IMR-90 (cell line): ENCODE results near the gene DIP2C. TPM values are rescaled to one million over a fixed set of nuclear protein-coding genes. Genes with fewer than 3 reads are reported as not detected.

Experiments used
- ATAC-seq: fragments of 200-7000 bp; cut with Tn5 transposase; 2 replicates; pipeline ENCODE4 v1.9.1; 2020; ENCODE audit warnings: low read depth, mild to moderate bottlenecking, moderate library complexity
- BruUV-seq: library from RNA; stranded (reverse); fragments of 400-500 nt; replicated peaks from 2 replicates; lab custom pipeline; 2021; lab: Mats Ljungman, UMichigan
- CTCF ChIA-PET: fragments of 300-600 bp; formaldehyde crosslinking; extraction: SDS; loops from one replicate; lab custom pipeline; 2021; ENCODE audit warnings: antibody characterized with exemption; lab: Yijun Ruan, JAX
- POLR2A ChIA-PET: fragments of 300-600 bp; sonication (Branson Sonifier 250); formaldehyde crosslinking; loops from one replicate; lab custom pipeline; 2022; ENCODE audit warnings: antibody characterized with exemption; ENCODE audit not compliant: unreplicated experiment; lab: Charles Lee
- DNase-seq: peaks from one replicate; pipeline ENCODE4 v3.0.0; 2013
- H2AFZ ChIP-seq: replicated peaks from 2 replicates; pipeline ENCODE3; 2013; ENCODE audit warnings: low read length, mild to moderate bottlenecking; ENCODE audit not compliant: poor library complexity
- H2AK5ac ChIP-seq: 2 replicates; pipeline ENCODE4 v1.6.1; 2013; ENCODE audit warnings: low read depth, low read length, inconsistent platforms
- H2AK9ac ChIP-seq: replicated peaks from 2 replicates; pipeline ENCODE3; 2013; ENCODE audit warnings: mild to moderate bottlenecking, low read depth, low read length, moderate library complexity; ENCODE audit not compliant: poor library complexity
- H2BK120ac ChIP-seq: 2 replicates; pipeline ENCODE4 v1.6.1; 2013; ENCODE audit warnings: low read depth, low read length, inconsistent platforms
- H2BK15ac ChIP-seq: 3 replicates; pipeline ENCODE4 v1.6.1; 2013; ENCODE audit warnings: low read depth, low read length, inconsistent platforms
- H2BK20ac ChIP-seq: 2 replicates; pipeline ENCODE4 v1.6.1; 2013; ENCODE audit warnings: low read depth, mild to moderate bottlenecking, inconsistent platforms, low read length, moderate library complexity
- H2BK5ac ChIP-seq: 2 replicates; pipeline ENCODE4 v1.6.1; 2013; ENCODE audit warnings: mild to moderate bottlenecking, low read depth, low read length, inconsistent platforms; ENCODE audit not compliant: poor library complexity, severe bottlenecking
- H3K14ac ChIP-seq: replicated peaks from 2 replicates; pipeline ENCODE4 v1.6.1; 2013; ENCODE audit warnings: low read depth, low read length, inconsistent platforms
- H3K18ac ChIP-seq: 2 replicates; pipeline ENCODE4 v1.6.1; 2013; ENCODE audit warnings: low read depth, low read length, control low read depth
- H3K23ac ChIP-seq: 2 replicates; pipeline ENCODE4 v1.6.1; 2013; ENCODE audit warnings: low read depth, low read length, inconsistent platforms
- H3K27ac ChIP-seq: 2 replicates; pipeline ENCODE4 v1.5.1; 2013; ENCODE audit warnings: mild to moderate bottlenecking, control low read depth, low read length; ENCODE audit not compliant: insufficient read depth
- H3K27me3 ChIP-seq: 2 replicates; pipeline ENCODE4 v1.6.1; 2013; ENCODE audit warnings: low read length; ENCODE audit not compliant: control insufficient read depth, insufficient read depth
- H3K36me3 ChIP-seq: 2 replicates; pipeline ENCODE4 v1.6.1; 2013; ENCODE audit warnings: low read length, mixed read lengths; ENCODE audit not compliant: control insufficient read depth, insufficient read depth
- H3K4ac ChIP-seq: 2 replicates; pipeline ENCODE4 v1.6.1; 2013; ENCODE audit warnings: low read depth, low read length, inconsistent platforms
- H3K4me1 ChIP-seq: 2 replicates; pipeline ENCODE4 v1.6.1; 2013; ENCODE audit warnings: low read length, mixed read lengths; ENCODE audit not compliant: control insufficient read depth, insufficient read depth
- H3K4me2 ChIP-seq: 2 replicates; pipeline ENCODE4 v1.6.1; 2013; ENCODE audit warnings: low read depth, mild to moderate bottlenecking, control low read depth, low read length, moderate library complexity
- H3K4me3 ChIP-seq: 2 replicates; pipeline ENCODE4 v1.5.1; 2013; ENCODE audit warnings: low read depth, mild to moderate bottlenecking, control low read depth, low read length, moderate library complexity; ENCODE audit not compliant: insufficient read depth
- H3K56ac ChIP-seq: 2 replicates; pipeline ENCODE4 v1.6.1; 2013; ENCODE audit warnings: low read length, inconsistent platforms; ENCODE audit not compliant: insufficient read depth; ENCODE audit errors: extremely low read depth
- H3K79me1 ChIP-seq, 2 experiments: 2 replicates each; pipeline ENCODE4 v1.6.1; 2013; ENCODE audit warnings: low read length in 2 of 2, inconsistent platforms in 1 of 2, low read depth in 1 of 2
- H3K9ac ChIP-seq: 2 replicates; pipeline ENCODE4 v1.6.1; 2013; ENCODE audit warnings: low read depth, low read length, control low read depth
- H3K9me1 ChIP-seq: 2 replicates; pipeline ENCODE4 v1.6.1; 2013; ENCODE audit warnings: low read length, inconsistent platforms; ENCODE audit not compliant: insufficient read depth
- H3K9me3 ChIP-seq: 2 replicates; pipeline ENCODE4 v1.6.1; 2013; ENCODE audit warnings: low read length; ENCODE audit not compliant: control insufficient read depth, insufficient read depth
- H4K20me1 ChIP-seq: 2 replicates; pipeline ENCODE4 v1.6.1; 2013; ENCODE audit warnings: low read length, inconsistent platforms; ENCODE audit not compliant: insufficient read depth
- H4K5ac ChIP-seq: 2 replicates; pipeline ENCODE4 v1.6.1; 2013; ENCODE audit warnings: mild to moderate bottlenecking, low read depth, low read length, control low read depth
- H4K8ac ChIP-seq, 2 experiments: 2 replicates each; pipeline ENCODE4 v1.6.1; 2013; ENCODE audit warnings: low read depth in 2 of 2, low read length in 2 of 2, control low read depth in 1 of 2, inconsistent platforms in 1 of 2
- H4K91ac ChIP-seq: 2 replicates; pipeline ENCODE4 v1.6.1; 2013; ENCODE audit warnings: low read depth, low read length, inconsistent platforms; ENCODE audit not compliant: insufficient read depth
- CEBPB ChIP-seq: IDR thresholded peaks from 2 replicates; pipeline ENCODE4 v1.6.1; 2012; ENCODE audit warnings: low read depth, low read length, improper control_type of control experiment
- CHD1 ChIP-seq: IDR thresholded peaks from 2 replicates; pipeline ENCODE4 v1.6.1; 2012; ENCODE audit warnings: low read depth, low read length, improper control_type of control experiment
- MAFK ChIP-seq: IDR thresholded peaks from 2 replicates; pipeline ENCODE4 v1.6.1; 2012; ENCODE audit warnings: low read depth, low read length, improper control_type of control experiment
- SMC3 ChIP-seq: fragments of 150-350 bp; IDR thresholded peaks from 2 replicates; pipeline ENCODE4 v1.6.1; 2016; ENCODE audit warnings: low read depth, mild to moderate bottlenecking, antibody characterized with exemption, low read length, moderate library complexity
- WGBS, 2 experiments: methylation state at CpG; one replicate each; pipeline versions ENCODE4 v1.1.5 to v1.1.7; 2013; ENCODE audit warnings: missing lambda C conversion rate in 2 of 2; ENCODE audit not compliant: insufficient read length in 1 of 2; ENCODE audit errors: extremely low coverage in 2 of 2; 5-methylcytosine and 5-hydroxymethylcytosine counted together
- dilution Hi-C: fragments of 300-500 bp; cut with HindIII; formaldehyde crosslinking; loops from one replicate; pipeline ENCODE4 v1.14.3; 2018; ENCODE audit warnings: low sequenced_read_pairs; ENCODE audit not compliant: unreplicated experiment
- in situ Hi-C: fragments of 300-500 bp; cut with MboI; formaldehyde crosslinking; loops from 3 replicates; pipeline ENCODE4 v1.14.3; 2019; ENCODE audit warnings: low sequenced_read_pairs, inconsistent platforms, mixed read lengths
- intact Hi-C: fragments of 100-400 bp; cut with micrococcal nuclease; formaldehyde crosslinking; loops from 2 replicates; pipeline ENCODE4 v1.10.0; 2022
- polyA plus RNA-seq, 3 experiments: library from polyadenylated mRNA; depleted of rRNA; stranded (reverse); fragments of >200 nt; gene quantifications; 2 replicates each; pipeline ENCODE4 v1.2.3, GENCODE V29; 2012; ENCODE audit warnings: low replicate concordance in 1 of 3
- total RNA-seq: library from RNA; depleted of rRNA; stranded (reverse); fragments of >200 nt; gene quantifications from 2 replicates; pipeline ENCODE4 v1.2.3, GENCODE V29; 2012
- TF ChIP-seq, protein P1 (sequence below): conservative IDR thresholded peaks from 2 replicates; pipeline ENCODE4 v1.5.1; 2012; ENCODE audit warnings: mild to moderate bottlenecking, low read depth, low read length, improper control_type of control experiment

The DIP2C gene
- total and polyA plus RNA-seq, 2 of the 4 experiments (the other 2 are of a cell fraction), result 8.6 to 17.3 TPM

DNA sequence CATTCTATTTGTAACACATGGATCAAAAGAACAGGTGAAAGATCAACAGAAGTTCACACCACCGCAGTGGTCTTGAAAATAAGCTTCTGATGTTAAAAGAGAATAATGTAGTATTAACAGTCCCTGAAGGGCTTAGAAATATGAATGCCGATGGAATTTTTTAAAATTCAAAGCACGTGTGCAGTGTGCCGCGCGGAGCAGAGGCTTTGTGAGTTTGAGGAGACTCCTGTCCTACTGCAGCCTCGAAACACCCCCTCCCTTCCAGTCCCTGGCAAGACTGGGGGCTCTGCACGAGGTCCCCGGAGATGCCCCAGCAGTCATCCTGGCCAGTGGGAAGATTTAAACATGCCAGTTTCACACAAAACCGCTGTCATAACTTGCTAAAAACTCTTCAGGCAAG lies 196.6 kb downstream of the DIP2C start:
- Histone ChIP-seq H2BK15ac (no peak overlapping the region), H4K91ac (no peak overlapping the region), H4K8ac (no peak overlapping the region), H2AK9ac (no peak overlapping the region), H3K4me2 (no peak overlapping the region), H4K20me1 (peaks cover 87% of the 10 kb centered on the region), H2BK20ac (no peak overlapping the region), H3K56ac (no peak overlapping the region), H3K18ac (no peak overlapping the region), H3K27me3 (no peaks in the 10 kb centered on the region), H3K27ac (no peak overlapping the region), H4K5ac (no peak overlapping the region), H2AK5ac (no peak overlapping the region), H3K4ac (no peak overlapping the region), H2BK120ac (no peak overlapping the region), H3K14ac (no peak overlapping the region), H3K23ac (no peak overlapping the region), H2BK5ac (no peak overlapping the region), H3K36me3 (no peaks in the 10 kb centered on the region), H3K9me3 (no peaks in the 10 kb centered on the region), H3K9ac (no peak overlapping the region), H3K9me1 (peaks cover 33% of the 10 kb centered on the region), H3K4me3 (no peak overlapping the region), H3K79me1 (peaks cover 74 to 94% of the 10 kb centered on the region in 2 experiments), H2AFZ (no peak overlapping the region), H3K4me1 (peaks cover 17% of the 10 kb centered on the region)
- ChIA-PET CTCF (no interaction called here), POLR2A (no interaction called here)
- DNase-seq (no peak), ATAC-seq (no peak)
- intact Hi-C loops (no loop called here), dilution Hi-C loops (no loop called here), in situ Hi-C loops (no loop called here)
- WGBS, 2 experiments, result 92% methylated on average over 2 of the region's 10 CpGs; no CpG with 5 or more reads in 1 of the 2 experiments
- TF ChIP-seq CEBPB (no peak), CHD1 (no peak), SMC3 (no peak), MAFK (no peak)
- TF ChIP-seq, protein P1, sequence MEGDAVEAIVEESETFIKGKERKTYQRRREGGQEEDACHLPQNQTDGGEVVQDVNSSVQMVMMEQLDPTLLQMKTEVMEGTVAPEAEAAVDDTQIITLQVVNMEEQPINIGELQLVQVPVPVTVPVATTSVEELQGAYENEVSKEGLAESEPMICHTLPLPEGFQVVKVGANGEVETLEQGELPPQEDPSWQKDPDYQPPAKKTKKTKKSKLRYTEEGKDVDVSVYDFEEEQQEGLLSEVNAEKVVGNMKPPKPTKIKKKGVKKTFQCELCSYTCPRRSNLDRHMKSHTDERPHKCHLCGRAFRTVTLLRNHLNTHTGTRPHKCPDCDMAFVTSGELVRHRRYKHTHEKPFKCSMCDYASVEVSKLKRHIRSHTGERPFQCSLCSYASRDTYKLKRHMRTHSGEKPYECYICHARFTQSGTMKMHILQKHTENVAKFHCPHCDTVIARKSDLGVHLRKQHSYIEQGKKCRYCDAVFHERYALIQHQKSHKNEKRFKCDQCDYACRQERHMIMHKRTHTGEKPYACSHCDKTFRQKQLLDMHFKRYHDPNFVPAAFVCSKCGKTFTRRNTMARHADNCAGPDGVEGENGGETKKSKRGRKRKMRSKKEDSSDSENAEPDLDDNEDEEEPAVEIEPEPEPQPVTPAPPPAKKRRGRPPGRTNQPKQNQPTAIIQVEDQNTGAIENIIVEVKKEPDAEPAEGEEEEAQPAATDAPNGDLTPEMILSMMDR, result no peak
- BruUV-seq, result no TSS peak
